Peyer's patch (tissue), 4 donors: Measurements from ENCODE around the gene NCS1.

Experiments
- CTCF ChIP-seq, 6 experiments: fragments of 450-650 bp in 4 of 6; fragments of 200-600 bp in 2 of 6; sonication (generic) in 1 of 6; IDR thresholded peaks; one replicate each; pipeline ENCODE4 v1.5.1; 2017 to 2019; ENCODE audit warnings: antibody characterized with exemption in 6 of 6, mild to moderate bottlenecking in 3 of 6, moderate library complexity in 1 of 6
- POLR2A ChIP-seq, 2 donors: fragments of 450-650 bp; IDR thresholded peaks; one replicate each; pipeline ENCODE4 v1.5.1; 2017; ENCODE audit warnings: antibody characterized with exemption in 2 of 2, mild to moderate bottlenecking in 2 of 2, moderate library complexity in 2 of 2

- no peak for TF ChIP-seq CTCF (IDR thresholded peaks at IDR 0.05)
- TF ChIP-seq POLR2A (IDR thresholded peaks at IDR 0.05), result no peak
These were observed 29.8 kb downstream of the NCS1 start for GRCh38 chr9:130201974-130202373.
